T-helper 22 cell (primary cell): ENCODE data around the gene ANKRD33.
"Not testable (repeated sequence)": the region's sequence is repeated elsewhere in the genome, so short reads cannot be mapped to it uniquely, and the experiment has no call there.

Experiments
- DNase-seq: peaks from one replicate; pipeline ENCODE4 v3.0.0-alpha.2; 2020; ENCODE audit warnings: low read depth

The ANKRD33 gene

GRCh38 chr12:51879102-51879501, 8.8 kb upstream of the ANKRD33 start:
- DNase-seq, result no peak

- no peak for DNase-seq
Measured at GRCh38 chr12:51883295-51883694, 4.6 kb upstream of the ANKRD33 start.

GRCh38 chr12:51883998-51884675, 3.8 kb upstream of the ANKRD33 start:
- no peak for DNase-seq

GRCh38 chr12:51884676-51885229, 3.1 kb upstream of the ANKRD33 start:
- no peak for DNase-seq

- DNase-seq, result not testable (repeated sequence)
Measured at GRCh38 chr12:51885294-51886020, 2.4 kb upstream of the ANKRD33 start.

- no peak for DNase-seq
Measured at GRCh38 chr12:51886021-51886710, 1.7 kb upstream of the ANKRD33 start.

- DNase-seq, result no peak
Measured at GRCh38 chr12:51888316-51889215, 663 bp downstream of the ANKRD33 start.

GRCh38 chr12:51889216-51890132, 1.6 kb downstream of the ANKRD33 start:
- DNase-seq, result no peak

- DNase-seq, result no peak
Measured at GRCh38 chr12:51890133-51890464, 2.2 kb downstream of the ANKRD33 start.

GRCh38 chr12:51890511-51891171, 2.7 kb downstream of the ANKRD33 start:
- no peak for DNase-seq

GRCh38 chr12:51891843-51892242, 3.9 kb downstream of the ANKRD33 start:
- DNase-seq, result no peak

GRCh38 chr12:51893786-51894185, 5.9 kb downstream of the ANKRD33 start:
- DNase-seq, result no peak

- DNase-seq, result no peak
Measured at GRCh38 chr12:51895378-51896135, 7.7 kb downstream of the ANKRD33 start.

- no peak for DNase-seq
Measured at GRCh38 chr12:51896236-51896635, 8.3 kb downstream of the ANKRD33 start.

- no peak for DNase-seq
Measured at GRCh38 chr12:51897181-51897580, 9.3 kb downstream of the ANKRD33 start.

GRCh38 chr12:51898506-51898905, 10.6 kb downstream of the ANKRD33 start:
- no peak for DNase-seq

GRCh38 chr12:51898937-51899336, 11.0 kb downstream of the ANKRD33 start:
- no peak for DNase-seq

GRCh38 chr12:51900323-51900889, 12.5 kb downstream of the ANKRD33 start:
- DNase-seq, result no peak
